ENCODE results near the gene FPR2. TPM values are rescaled to one million over a fixed set of nuclear protein-coding genes. Genes with fewer than 3 reads are reported as not detected.

The FPR2 gene
- total and polyA plus RNA-seq, 2 of the 13 experiments (the other 11 are each of a cell fraction or from before 2014, with no cell fraction given), result not detected

DNA sequence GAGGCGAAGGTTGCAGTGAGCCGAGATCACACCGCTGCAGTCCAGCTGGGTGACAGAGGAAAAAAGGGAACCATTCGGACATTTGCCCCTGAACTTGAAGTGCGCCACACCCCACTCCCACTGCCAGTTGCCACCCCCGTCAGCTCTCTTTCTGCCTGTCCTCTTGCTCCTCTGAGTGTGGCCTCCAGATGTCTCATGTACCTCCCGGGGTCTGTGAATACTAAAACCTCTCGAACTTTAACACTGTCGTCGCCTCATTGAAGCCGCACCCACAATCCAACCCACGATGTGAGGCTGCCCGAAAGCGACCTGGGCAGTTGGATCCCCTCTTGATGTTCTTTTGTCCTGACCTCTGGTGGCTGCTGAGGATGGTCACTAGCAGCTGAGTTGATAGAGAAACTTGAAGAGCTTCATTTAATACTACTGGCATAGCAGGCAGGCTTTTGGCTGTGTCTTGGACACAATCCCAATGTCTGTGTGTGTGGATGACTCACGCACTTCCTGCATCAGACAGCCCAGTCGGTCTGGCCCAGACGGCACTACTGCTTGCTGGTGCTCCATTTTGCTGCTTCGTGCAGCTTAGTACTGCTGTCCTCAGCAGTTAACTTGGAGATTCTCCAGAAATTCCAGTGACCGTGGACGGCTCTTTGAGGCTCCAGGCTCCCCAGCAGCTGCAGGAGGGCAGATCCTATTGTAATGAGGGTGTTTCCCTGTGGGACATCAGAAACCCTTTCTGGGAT is 38.2 kb downstream of the FPR2 start:
- BruUV-seq (replicated peaks), result no TSS peak
- POLR2A ChIA-PET, result no interaction called here
- no peaks in the 10 kb centered on the region for H4K20me1 ChIP-seq (ENCODE audit: insufficient read depth, low read length)
- peaks cover 18% of the 10 kb centered on the region; the same call in 1 of the 2 replicates for H3K4me1 ChIP-seq (ENCODE audit: insufficient read depth, low read length)
- H3K9me3 ChIP-seq (ENCODE audit: low read length), result peaks cover 30% of the 10 kb centered on the region
- in situ Hi-C loops (cut with HindIII; ENCODE audit: extremely low pct_ligation_motif_present, low pct_unique_long_range_greater_than_20kb), result no loop called here
- no peaks in the 10 kb centered on the region for H3K79me2 ChIP-seq (ENCODE audit: insufficient read depth, low read length)
- peak; percentile 35 for DNase-seq (ENCODE audit: low spot score)
- intact Hi-C loops (cut with micrococcal nuclease; ENCODE audit: unreplicated experiment), result no loop called here
- H3K36me3 ChIP-seq (replicated peaks in 1 of 2; ENCODE audit: control insufficient read depth in 1 of 2, insufficient read depth in 2 of 2, low read length in 2 of 2), result no peaks in the 10 kb centered on the region
- FAIRE-seq, result no peak
- peak overlapping the region in 1 of 3 experiments; percentile 5; a peak in 1 of 6 replicates for H3K4me3 ChIP-seq (replicated peaks in 1 of 3; ENCODE audit: insufficient read depth in 1 of 3, low read depth in 2 of 3, low read length in 3 of 3)
- H3K4me2 ChIP-seq (ENCODE audit: low read depth, low read length), result no peak overlapping the region
- H3K27ac ChIP-seq (ENCODE audit: extremely low read length, insufficient read depth, low read length), result no peak overlapping the region
- no peak overlapping the region for H3K9ac ChIP-seq (ENCODE audit: insufficient read depth, low read depth, low read length)
- no peaks in the 10 kb centered on the region for H3K27me3 ChIP-seq (ENCODE audit: control insufficient read depth in 1 of 2, insufficient read depth in 2 of 2, low read length in 2 of 2)
- WGBS (ENCODE audit: low lambda C conversion rate), result 59% methylated on average over 16 of the region's 20 CpGs
- peak; percentile 54; the same call in 2 of the 3 replicates for ATAC-seq
- H2AFZ ChIP-seq (ENCODE audit: low read length), result no peak overlapping the region
- CTCF ChIA-PET (ENCODE audit: low intra/inter-chr PET ratio, low total read pairs), result no interaction called here
- TF ChIP-seq ZNF709 (CRISPR knock-in tag; IDR thresholded peaks at IDR 0.05), result no peak
- no peak for TF ChIP-seq HDAC2 (CRISPR knock-in tag; IDR thresholded peaks at IDR 0.05)
- TF ChIP-seq, protein P1, sequence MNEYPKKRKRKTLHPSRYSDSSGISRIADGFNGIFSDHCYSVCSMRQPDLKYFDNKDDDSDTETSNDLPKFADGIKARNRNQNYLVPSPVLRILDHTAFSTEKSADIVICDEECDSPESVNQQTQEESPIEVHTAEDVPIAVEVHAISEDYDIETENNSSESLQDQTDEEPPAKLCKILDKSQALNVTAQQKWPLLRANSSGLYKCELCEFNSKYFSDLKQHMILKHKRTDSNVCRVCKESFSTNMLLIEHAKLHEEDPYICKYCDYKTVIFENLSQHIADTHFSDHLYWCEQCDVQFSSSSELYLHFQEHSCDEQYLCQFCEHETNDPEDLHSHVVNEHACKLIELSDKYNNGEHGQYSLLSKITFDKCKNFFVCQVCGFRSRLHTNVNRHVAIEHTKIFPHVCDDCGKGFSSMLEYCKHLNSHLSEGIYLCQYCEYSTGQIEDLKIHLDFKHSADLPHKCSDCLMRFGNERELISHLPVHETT (CRISPR knock-in tag; conservative IDR thresholded peaks at IDR 0.05), result no peak
- TF ChIP-seq, protein P2, sequence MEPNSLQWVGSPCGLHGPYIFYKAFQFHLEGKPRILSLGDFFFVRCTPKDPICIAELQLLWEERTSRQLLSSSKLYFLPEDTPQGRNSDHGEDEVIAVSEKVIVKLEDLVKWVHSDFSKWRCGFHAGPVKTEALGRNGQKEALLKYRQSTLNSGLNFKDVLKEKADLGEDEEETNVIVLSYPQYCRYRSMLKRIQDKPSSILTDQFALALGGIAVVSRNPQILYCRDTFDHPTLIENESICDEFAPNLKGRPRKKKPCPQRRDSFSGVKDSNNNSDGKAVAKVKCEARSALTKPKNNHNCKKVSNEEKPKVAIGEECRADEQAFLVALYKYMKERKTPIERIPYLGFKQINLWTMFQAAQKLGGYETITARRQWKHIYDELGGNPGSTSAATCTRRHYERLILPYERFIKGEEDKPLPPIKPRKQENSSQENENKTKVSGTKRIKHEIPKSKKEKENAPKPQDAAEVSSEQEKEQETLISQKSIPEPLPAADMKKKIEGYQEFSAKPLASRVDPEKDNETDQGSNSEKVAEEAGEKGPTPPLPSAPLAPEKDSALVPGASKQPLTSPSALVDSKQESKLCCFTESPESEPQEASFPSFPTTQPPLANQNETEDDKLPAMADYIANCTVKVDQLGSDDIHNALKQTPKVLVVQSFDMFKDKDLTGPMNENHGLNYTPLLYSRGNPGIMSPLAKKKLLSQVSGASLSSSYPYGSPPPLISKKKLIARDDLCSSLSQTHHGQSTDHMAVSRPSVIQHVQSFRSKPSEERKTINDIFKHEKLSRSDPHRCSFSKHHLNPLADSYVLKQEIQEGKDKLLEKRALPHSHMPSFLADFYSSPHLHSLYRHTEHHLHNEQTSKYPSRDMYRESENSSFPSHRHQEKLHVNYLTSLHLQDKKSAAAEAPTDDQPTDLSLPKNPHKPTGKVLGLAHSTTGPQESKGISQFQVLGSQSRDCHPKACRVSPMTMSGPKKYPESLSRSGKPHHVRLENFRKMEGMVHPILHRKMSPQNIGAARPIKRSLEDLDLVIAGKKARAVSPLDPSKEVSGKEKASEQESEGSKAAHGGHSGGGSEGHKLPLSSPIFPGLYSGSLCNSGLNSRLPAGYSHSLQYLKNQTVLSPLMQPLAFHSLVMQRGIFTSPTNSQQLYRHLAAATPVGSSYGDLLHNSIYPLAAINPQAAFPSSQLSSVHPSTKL (CRISPR knock-in tag; IDR thresholded peaks at IDR 0.05), result no peak
- peak; percentile 84 for TF ChIP-seq FOSL2 (CRISPR knock-in tag; IDR thresholded peaks at IDR 0.05)
- TF ChIP-seq MTF1 (CRISPR knock-in tag; IDR thresholded peaks at IDR 0.05), result no peak
- TF ChIP-seq, protein P3, sequence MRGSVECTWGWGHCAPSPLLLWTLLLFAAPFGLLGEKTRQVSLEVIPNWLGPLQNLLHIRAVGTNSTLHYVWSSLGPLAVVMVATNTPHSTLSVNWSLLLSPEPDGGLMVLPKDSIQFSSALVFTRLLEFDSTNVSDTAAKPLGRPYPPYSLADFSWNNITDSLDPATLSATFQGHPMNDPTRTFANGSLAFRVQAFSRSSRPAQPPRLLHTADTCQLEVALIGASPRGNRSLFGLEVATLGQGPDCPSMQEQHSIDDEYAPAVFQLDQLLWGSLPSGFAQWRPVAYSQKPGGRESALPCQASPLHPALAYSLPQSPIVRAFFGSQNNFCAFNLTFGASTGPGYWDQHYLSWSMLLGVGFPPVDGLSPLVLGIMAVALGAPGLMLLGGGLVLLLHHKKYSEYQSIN (CRISPR knock-in tag; IDR thresholded peaks at IDR 0.05; ENCODE audit: borderline replicate concordance), result no peak
- no peak for TF ChIP-seq TCF12 (IDR thresholded peaks at IDR 0.05)
- no peak for TF ChIP-seq TCF12 (CRISPR knock-in tag; IDR thresholded peaks at IDR 0.05)
- TF ChIP-seq, protein P4, sequence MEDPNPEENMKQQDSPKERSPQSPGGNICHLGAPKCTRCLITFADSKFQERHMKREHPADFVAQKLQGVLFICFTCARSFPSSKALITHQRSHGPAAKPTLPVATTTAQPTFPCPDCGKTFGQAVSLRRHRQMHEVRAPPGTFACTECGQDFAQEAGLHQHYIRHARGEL (CRISPR knock-in tag; IDR thresholded peaks at IDR 0.05), result no peak
- TF ChIP-seq SRF (IDR thresholded peaks at IDR 0.05; ENCODE audit: low read depth, low read length), result no peak
- TF ChIP-seq, protein P5, sequence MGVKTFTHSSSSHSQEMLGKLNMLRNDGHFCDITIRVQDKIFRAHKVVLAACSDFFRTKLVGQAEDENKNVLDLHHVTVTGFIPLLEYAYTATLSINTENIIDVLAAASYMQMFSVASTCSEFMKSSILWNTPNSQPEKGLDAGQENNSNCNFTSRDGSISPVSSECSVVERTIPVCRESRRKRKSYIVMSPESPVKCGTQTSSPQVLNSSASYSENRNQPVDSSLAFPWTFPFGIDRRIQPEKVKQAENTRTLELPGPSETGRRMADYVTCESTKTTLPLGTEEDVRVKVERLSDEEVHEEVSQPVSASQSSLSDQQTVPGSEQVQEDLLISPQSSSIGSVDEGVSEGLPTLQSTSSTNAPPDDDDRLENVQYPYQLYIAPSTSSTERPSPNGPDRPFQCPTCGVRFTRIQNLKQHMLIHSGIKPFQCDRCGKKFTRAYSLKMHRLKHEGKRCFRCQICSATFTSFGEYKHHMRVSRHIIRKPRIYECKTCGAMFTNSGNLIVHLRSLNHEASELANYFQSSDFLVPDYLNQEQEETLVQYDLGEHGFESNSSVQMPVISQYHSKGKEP (CRISPR knock-in tag; IDR thresholded peaks at IDR 0.05), result no peak
- no peak for TF ChIP-seq ZNF577 (CRISPR knock-in tag; IDR thresholded peaks at IDR 0.05; ENCODE audit: borderline replicate concordance, low read depth)
- TF ChIP-seq, protein P6, sequence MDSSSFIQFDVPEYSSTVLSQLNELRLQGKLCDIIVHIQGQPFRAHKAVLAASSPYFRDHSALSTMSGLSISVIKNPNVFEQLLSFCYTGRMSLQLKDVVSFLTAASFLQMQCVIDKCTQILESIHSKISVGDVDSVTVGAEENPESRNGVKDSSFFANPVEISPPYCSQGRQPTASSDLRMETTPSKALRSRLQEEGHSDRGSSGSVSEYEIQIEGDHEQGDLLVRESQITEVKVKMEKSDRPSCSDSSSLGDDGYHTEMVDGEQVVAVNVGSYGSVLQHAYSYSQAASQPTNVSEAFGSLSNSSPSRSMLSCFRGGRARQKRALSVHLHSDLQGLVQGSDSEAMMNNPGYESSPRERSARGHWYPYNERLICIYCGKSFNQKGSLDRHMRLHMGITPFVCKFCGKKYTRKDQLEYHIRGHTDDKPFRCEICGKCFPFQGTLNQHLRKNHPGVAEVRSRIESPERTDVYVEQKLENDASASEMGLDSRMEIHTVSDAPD (CRISPR knock-in tag; IDR thresholded peaks at IDR 0.05), result no peak
- no peak for TF ChIP-seq ZNF572 (CRISPR knock-in tag; IDR thresholded peaks at IDR 0.05)

Measured in HepG2 (cell line).